GM12878 (cell line): ENCODE results near the gene TESK1. TPM values are rescaled to one million over a fixed set of nuclear protein-coding genes. Genes with fewer than 3 reads are reported as not detected.

ENCODE experiments used
- ATAC-seq: fragments of 200-7000 bp; cut with Tn5 transposase; 3 replicates; pipeline ENCODE4 v1.9.1; 2020; ENCODE audit warnings: mild to moderate bottlenecking, moderate library complexity
- BruUV-seq: library from RNA; stranded (reverse); fragments of 400-500 nt; replicated peaks from 2 replicates; lab custom pipeline; 2021; lab: Mats Ljungman, UMichigan
- CTCF ChIA-PET: fragments of 300-600 bp; sonication (Branson Sonifier 250); formaldehyde crosslinking; extraction: SDS; loops from one replicate; lab custom pipeline; 2021; ENCODE audit warnings: inconsistent platforms; lab: Yijun Ruan, JAX
- POLR2A ChIA-PET: fragments of 350-600 bp; formaldehyde crosslinking; extraction: SDS; loops from one replicate; lab custom pipeline; 2021; ENCODE audit warnings: inconsistent platforms; lab: Charles Lee
- RAD21 ChIA-PET: fragments of 300-600 bp; sonication (Branson Sonifier 250); formaldehyde crosslinking; loops from one replicate; lab custom pipeline; 2023; ENCODE audit warnings: antibody characterized with exemption; ENCODE audit not compliant: unreplicated experiment; lab: Charles Lee
- SMC1A ChIA-PET: fragments of 300-600 bp; sonication (Branson Sonifier 250); formaldehyde crosslinking; loops from one replicate; lab custom pipeline; 2023; ENCODE audit not compliant: unreplicated experiment, uncharacterized antibody; lab: Charles Lee
- DNase-seq: peaks from one replicate; pipeline ENCODE4 v3.0.0-alpha.2; 2011; ENCODE audit warnings: low read depth, low spot score
- FAIRE-seq: peaks from 3 replicates; lab custom pipeline; 2011; peaks lifted over from hg19 to GRCh38; lab: Jason Lieb, UNC
- H2AFZ ChIP-seq: 2 replicates; pipeline ENCODE4 v1.6.0; 2011; ENCODE audit warnings: low read depth, low read length, control low read depth; ENCODE audit not compliant: control insufficient read depth
- H3K27ac ChIP-seq: 2 replicates; pipeline ENCODE4 v1.5.1; 2011; ENCODE audit warnings: control low read depth; ENCODE audit not compliant: control insufficient read depth, insufficient read depth
- H3K27me3 ChIP-seq, 2 experiments: replicated peaks in 1 of 2; 2 replicates each; pipeline versions ENCODE4 v1.6.0 to v1.6.1; 2011; ENCODE audit warnings: low read length in 1 of 2; ENCODE audit not compliant: control insufficient read depth in 2 of 2, insufficient read depth in 2 of 2
- H3K36me3 ChIP-seq, 2 experiments: 2 replicates each; pipeline ENCODE4 v1.5.1; 2011; ENCODE audit warnings: low read length in 1 of 2; ENCODE audit not compliant: control insufficient read depth in 2 of 2, insufficient read depth in 2 of 2
- H3K4me1 ChIP-seq: 2 replicates; pipeline ENCODE4 v1.6.1; 2011; ENCODE audit warnings: mild to moderate bottlenecking, low read length, moderate library complexity, mixed read lengths; ENCODE audit not compliant: control insufficient read depth, insufficient read depth
- H3K4me2 ChIP-seq: 2 replicates; pipeline ENCODE4 v1.6.0; 2011; ENCODE audit warnings: control low read depth; ENCODE audit not compliant: control insufficient read depth, insufficient read depth
- H3K4me3 ChIP-seq: fragments of 200-600 bp; sonication (generic); 2 replicates; pipeline ENCODE4 v1.5.1; 2016
- H3K79me2 ChIP-seq: 2 replicates; pipeline ENCODE4 v1.6.0; 2011; ENCODE audit warnings: low read length; ENCODE audit not compliant: control insufficient read depth, insufficient read depth
- H3K9ac ChIP-seq: 2 replicates; pipeline ENCODE4 v1.8.0; 2011; ENCODE audit warnings: low read length, control low read depth, mixed read lengths; ENCODE audit not compliant: control insufficient read depth, insufficient read depth
- H3K9me3 ChIP-seq: replicated peaks from 3 replicates; pipeline ENCODE4 v1.5.1; 2011; ENCODE audit warnings: mild to moderate bottlenecking, low read length; ENCODE audit not compliant: control insufficient read depth, insufficient read depth
- H4K20me1 ChIP-seq: 2 replicates; pipeline ENCODE4 v1.6.0; 2011; ENCODE audit not compliant: control insufficient read depth, insufficient read depth
- JUND ChIP-seq: IDR thresholded peaks from 2 replicates; pipeline ENCODE4 v1.6.1; 2012; ENCODE audit warnings: low read depth, mild to moderate bottlenecking, low read length, improper control_type of control experiment, moderate library complexity
- KLF5 ChIP-seq: fragments of 450-650 bp; IDR thresholded peaks from 2 replicates; pipeline ENCODE4 v1.6.1; 2014; ENCODE audit warnings: mild to moderate bottlenecking; ENCODE audit not compliant: partially characterized antibody
- POLR2AphosphoS2 ChIP-seq: IDR thresholded peaks from 2 replicates; pipeline ENCODE4 v1.6.1; 2011; ENCODE audit warnings: low read depth, mild to moderate bottlenecking, low read length, improper control_type of control experiment, moderate library complexity
- POLR2AphosphoS5 ChIP-seq: IDR thresholded peaks from 2 replicates; pipeline ENCODE4 v1.6.1; 2011; ENCODE audit warnings: mild to moderate bottlenecking, low read length, inconsistent platforms
- TBL1XR1 ChIP-seq: IDR thresholded peaks from 2 replicates; pipeline ENCODE4 v1.6.1; 2012; ENCODE audit warnings: low read depth, low read length, improper control_type of control experiment
- ZNF24 ChIP-seq: fragments of 450-650 bp; IDR thresholded peaks from 2 replicates; pipeline ENCODE4 v1.6.1; 2017; ENCODE audit warnings: antibody characterized with exemption, mild to moderate bottlenecking
- ZZZ3 ChIP-seq: IDR thresholded peaks from 2 replicates; pipeline ENCODE4 v1.6.1; 2011; ENCODE audit warnings: low read depth; ENCODE audit not compliant: control insufficient read depth, insufficient read length
- WGBS: methylation state at CpG from one replicate; pipeline ENCODE4 v1.1.6; 2016; ENCODE audit warnings: low lambda C conversion rate; ENCODE audit not compliant: insufficient replicate concordance, insufficient coverage; ENCODE audit errors: missing lambda C conversion rate; 5-methylcytosine and 5-hydroxymethylcytosine counted together
- in situ Hi-C: fragments of 300-500 bp; cut with MboI; formaldehyde crosslinking; loops from 9 replicates; pipeline ENCODE4 v1.14.3; 2018; ENCODE audit warnings: mixed read lengths
- intact Hi-C: fragments of 100-400 bp; cut with micrococcal nuclease; formaldehyde crosslinking; loops from one replicate; pipeline ENCODE4 v1.14.2; 2022; ENCODE audit not compliant: unreplicated experiment
- polyA plus RNA-seq, 11 experiments: library from polyadenylated mRNA; depleted of rRNA in 4 of 11; unstranded in 6 of 11; stranded (reverse) in 5 of 11; fragments of >200 nt; fragmentation: Nextera tagmentation in 4 of 11; fragmentation: Illumina TruSeq in 1 of 11; extraction: Ambion mirVana in 4 of 11; extraction: Trizol in 1 of 11; gene quantifications; 1 replicate in 1 of 11; 2 replicates in 10 of 11; pipeline versions ENCODE4 v1.2.1 to v1.2.3, GENCODE V29; 2011 to 2016; ENCODE audit warnings: inconsistent platforms in 2 of 11, missing spikeins in 2 of 11, low read depth in 1 of 11
- total RNA-seq, 4 experiments: library from RNA; depleted of rRNA in 3 of 4; stranded (reverse); fragments of >200 nt in 3 of 4; fragmentation: Illumina TruSeq in 1 of 4; extraction: Trizol in 1 of 4; gene quantifications; 2 replicates each; pipeline versions ENCODE4 v1.2.1 to v1.2.3, GENCODE V29; 2013 to 2021

Gene TESK1
- total and polyA plus RNA-seq, 10 of the 15 experiments (the other 5 are each of a cell fraction or from before 2014, with no cell fraction given), result 0.16 to 19.5 (median 7.9) TPM; not detected in 1

GRCh38 chr9:35608221-35608620 is 3.2 kb downstream of the TESK1 start (continued):
- TF ChIP-seq POLR2AphosphoS5 (no peak), TBL1XR1 (no peak)

DNA sequence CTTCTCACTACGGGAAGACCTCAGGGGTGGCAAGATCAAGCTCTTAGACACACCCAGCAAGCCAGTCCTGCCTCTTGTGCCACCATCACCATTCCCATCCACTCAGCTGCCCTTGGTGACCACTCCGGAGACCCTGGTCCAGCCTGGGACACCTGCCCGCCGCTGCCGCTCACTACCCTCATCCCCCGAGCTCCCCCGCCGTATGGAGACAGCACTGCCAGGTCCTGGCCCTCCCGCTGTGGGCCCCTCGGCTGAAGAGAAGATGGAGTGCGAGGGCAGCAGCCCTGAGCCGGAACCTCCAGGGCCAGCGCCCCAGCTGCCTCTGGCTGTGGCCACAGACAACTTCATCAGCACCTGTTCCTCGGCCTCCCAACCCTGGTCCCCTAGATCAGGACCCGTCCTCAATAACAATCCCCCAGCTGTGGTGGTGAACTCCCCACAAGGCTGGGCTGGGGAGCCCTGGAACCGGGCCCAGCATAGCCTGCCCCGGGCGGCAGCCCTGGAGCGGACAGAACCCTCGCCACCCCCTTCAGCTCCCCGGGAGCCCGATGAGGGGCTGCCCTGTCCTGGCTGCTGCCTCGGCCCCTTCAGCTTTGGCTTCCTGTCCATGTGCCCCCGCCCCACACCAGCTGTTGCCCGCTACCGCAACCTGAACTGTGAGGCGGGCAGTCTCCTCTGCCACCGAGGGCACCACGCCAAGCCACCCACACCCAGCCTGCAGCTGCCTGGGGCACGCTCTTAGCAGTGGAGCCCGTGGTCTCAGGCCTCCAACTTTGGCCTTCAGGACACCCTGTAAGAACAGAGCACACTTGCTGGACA is 4.1 kb downstream of the TESK1 start:
- BruUV-seq, result no TSS peak
- no peak overlapping the region for H3K27ac ChIP-seq

More for the DNA sequence above, 4.1 kb downstream of the TESK1 start:
- no peak overlapping the region for H3K4me2 ChIP-seq
- no peaks in the 10 kb centered on the region for H3K9me3 ChIP-seq
- in situ Hi-C loops (loop anchor here (5.0 kb wide), 1 partner anchor 118 kb away; no protein-coding TSS in a partner anchor), intact Hi-C loops (loop anchor here (10.0 kb wide), 2 partner anchors 206 to 494 kb away; partner anchors contain the start of genes ATOSB, HINT2 and SPAG8)
- H2AFZ ChIP-seq, result no peak overlapping the region
- WGBS, result 84% methylated on average over 31 of the region's 31 CpGs
- H3K9ac ChIP-seq, result no peak overlapping the region
- H4K20me1 ChIP-seq, result no peaks in the 10 kb centered on the region
- SMC1A ChIA-PET, result no interaction called here
- H3K27me3 ChIP-seq, result no peaks in the 10 kb centered on the region
- POLR2A ChIA-PET, result interaction anchor here (1.2 kb wide), 1 partner anchor 37 kb away, joined by 4 read pairs; no protein-coding TSS in a partner anchor
- TF ChIP-seq JUND (no peak), POLR2AphosphoS2 (no peak), KLF5 (no peak), ZZZ3 (no peak), ZNF24 (no peak)
- no peaks in the 10 kb centered on the region; the same call in 1 of the 2 replicates for H3K79me2 ChIP-seq
- ATAC-seq (no peak), DNase-seq (no peak), FAIRE-seq (no peak)
- peaks cover 5% of the 10 kb centered on the region for H3K4me1 ChIP-seq
- no peaks in the 10 kb centered on the region; a peak in 1 of 4 replicates for H3K36me3 ChIP-seq
- no peak overlapping the region for H3K4me3 ChIP-seq
- CTCF ChIA-PET, result interaction anchor here (0.7 to 1.8 kb wide), 5 partner anchors 14 to 236 kb away, joined by 3 to 5 read pairs (median 3); no protein-coding TSS in a partner anchor
- RAD21 ChIA-PET, result no interaction called here
